Stimulated activated CD8-positive, alpha-beta memory T cell treated with anti-CD3 and anti-CD28 coated beads, Interleukin-15, amount 100 ng/mL, for 24 hours (primary cell): Measurements from ENCODE around the gene PRAMEF25.
"Not testable (repeated sequence)": the region's sequence is repeated elsewhere in the genome, so short reads cannot be mapped to it uniquely, and the experiment has no call there.

Experiments
- DNase-seq: peaks from one replicate; pipeline ENCODE4 v3.0.0-alpha.2; 2020; ENCODE audit warnings: low read depth

PRAMEF25 gene

DNA sequence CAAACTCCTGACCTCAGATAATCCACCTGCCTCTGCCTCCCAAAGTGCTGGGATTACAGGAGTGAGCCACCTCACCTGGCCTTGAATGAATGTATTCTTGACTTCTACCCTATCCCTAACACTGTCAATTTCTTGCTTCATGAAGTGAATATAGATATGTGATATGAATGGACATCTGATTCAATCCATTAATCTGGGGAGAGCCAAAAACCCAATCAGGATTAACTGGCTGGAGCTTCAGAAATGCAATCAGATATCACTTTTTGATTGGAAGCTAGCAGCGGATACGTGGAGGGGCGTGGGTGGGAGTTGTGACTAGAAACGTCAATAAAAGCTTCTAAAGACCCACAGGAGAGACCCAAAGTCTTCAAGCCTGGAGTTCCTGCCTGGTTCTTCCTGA, at the start of gene PRAMEF25:
TSS of gene PRAMEF25 (plus strand) at position 301 of the 400 bp plus-strand sequence. CDS start 2,920 bp downstream, outside the sequence.
- not testable (repeated sequence) for DNase-seq

DNA sequence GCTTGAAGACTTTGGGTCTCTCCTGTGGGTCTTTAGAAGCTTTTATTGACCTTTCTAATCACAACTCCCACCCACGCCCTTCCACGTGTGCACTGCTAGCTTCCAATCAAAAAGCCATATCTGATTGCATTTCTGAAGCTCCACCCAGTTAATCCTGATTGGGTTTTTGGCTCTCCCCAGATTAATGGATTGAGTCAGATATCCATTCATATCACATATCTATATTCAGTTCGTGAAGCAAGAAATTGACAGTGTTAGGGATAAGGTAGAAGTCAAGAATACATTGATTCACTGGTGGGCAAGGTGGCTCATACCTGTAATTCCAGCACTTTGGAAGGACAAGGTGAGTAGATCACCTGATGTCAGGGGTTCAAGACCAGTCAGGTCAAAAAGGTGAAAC, 14.1 kb upstream of the PRAMEF25 start, which contains the start of gene PRAMEF27:
TSS of gene PRAMEF27 (minus strand) at position 101 of the 400 bp plus-strand sequence. CDS start 2,916 bp downstream, outside the sequence.
- not testable (repeated sequence) for DNase-seq

DNA sequence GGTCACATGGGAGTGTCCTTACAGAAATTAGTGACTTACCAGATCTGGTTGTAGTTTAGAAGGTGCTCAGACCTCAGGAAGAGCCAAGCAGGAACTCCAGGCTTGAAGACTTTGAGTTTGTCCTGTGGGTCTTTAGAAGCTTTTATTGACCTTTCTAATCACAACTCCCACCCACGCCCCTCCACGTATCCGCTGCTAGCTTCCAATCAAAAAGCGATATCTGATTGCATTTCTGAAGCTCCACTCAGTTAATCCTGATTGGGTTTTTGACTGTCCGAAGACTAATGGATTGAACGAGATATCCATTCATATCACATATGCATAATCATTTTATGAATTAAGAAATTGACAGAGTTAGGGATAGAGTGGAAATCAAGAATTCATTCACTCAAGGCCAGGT, 46.2 kb downstream of the PRAMEF25 start, which contains the start of gene HNRNPCL2:
TSS of gene HNRNPCL2 (minus strand) at position 101 of the 400 bp plus-strand sequence. CDS start 454 bp downstream, outside the sequence.
- DNase-seq: not testable (repeated sequence)
